UCSD-AML1 (cell line): ENCODE results near the gene GLIS1.
"Not testable (repeated sequence)": the region's sequence is repeated elsewhere in the genome, so short reads cannot be mapped to it uniquely, and the experiment has no call there.

ENCODE experiments used
- DNase-seq: peaks from one replicate; lab custom pipeline; 2025; ENCODE audit not compliant: unreplicated experiment; lab: John Stamatoyannopoulos, UW

The GLIS1 gene

GRCh38 chr1:53656747-53657530 is 82.0 kb downstream of the GLIS1 start:
- no peak for DNase-seq

- no peak for DNase-seq
Measured at GRCh38 chr1:53655931-53656746, 82.8 kb downstream of the GLIS1 start.

GRCh38 chr1:53654216-53655210 is 84.5 kb downstream of the GLIS1 start:
- DNase-seq, result no peak

- DNase-seq, result no peak
Measured at GRCh38 chr1:53653631-53654030, 85.3 kb downstream of the GLIS1 start.

GRCh38 chr1:53653200-53653575 is 85.8 kb downstream of the GLIS1 start:
- DNase-seq, result no peak

- no peak for DNase-seq
Measured at GRCh38 chr1:53652441-53653199, 86.3 kb downstream of the GLIS1 start.

GRCh38 chr1:53651356-53651755 is 87.6 kb downstream of the GLIS1 start:
- DNase-seq, result no peak

GRCh38 chr1:53648516-53648915 is 90.4 kb downstream of the GLIS1 start:
- DNase-seq, result no peak

GRCh38 chr1:53647915-53648314 is 91.0 kb downstream of the GLIS1 start:
- DNase-seq, result not testable (repeated sequence)

GRCh38 chr1:53646732-53647131 is 92.2 kb downstream of the GLIS1 start:
- DNase-seq, result no peak

- no peak for DNase-seq
Measured at GRCh38 chr1:53645690-53646078, 93.3 kb downstream of the GLIS1 start.

GRCh38 chr1:53644909-53645689 is 93.9 kb downstream of the GLIS1 start:
- no peak for DNase-seq

GRCh38 chr1:53644496-53644895 is 94.5 kb downstream of the GLIS1 start:
- DNase-seq, result no peak

GRCh38 chr1:53643881-53644390 is 95.0 kb downstream of the GLIS1 start:
- no peak for DNase-seq

GRCh38 chr1:53643041-53643880 is 95.7 kb downstream of the GLIS1 start:
- DNase-seq, result no peak

- no peak for DNase-seq
Measured at GRCh38 chr1:53642607-53643006, 96.4 kb downstream of the GLIS1 start.

- no peak for DNase-seq
Measured at GRCh38 chr1:53642215-53642555, 96.8 kb downstream of the GLIS1 start.

GRCh38 chr1:53641481-53642214 is 97.3 kb downstream of the GLIS1 start:
- DNase-seq, result no peak
